Measurements from ENCODE around the gene PATJ.

The PATJ gene

GRCh38 chr1:61978796-61979195 lies 236.5 kb downstream of the PATJ start:
- no peak overlapping the region for H3K4me3 ChIP-seq (ENCODE audit: low read depth, low read length)

DNA sequence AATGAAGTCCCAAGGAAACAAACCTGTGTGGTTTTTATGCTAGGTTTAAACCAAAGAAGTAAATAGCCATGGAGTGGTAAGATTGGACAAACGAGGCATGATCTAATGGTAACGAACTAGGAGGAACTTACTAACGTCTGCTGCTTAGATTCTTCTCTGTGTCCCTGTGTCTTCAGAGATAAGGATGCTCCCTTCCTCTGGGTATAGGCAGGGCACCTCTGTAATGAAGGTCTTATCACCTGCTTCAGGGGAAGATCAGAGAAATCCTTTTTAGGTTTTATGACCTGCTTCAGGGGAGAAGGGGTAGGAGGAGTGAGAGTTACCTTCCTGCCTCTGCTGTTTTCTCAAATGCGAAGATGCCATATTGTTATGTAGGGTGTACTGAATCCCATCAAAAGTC lies 237.4 kb downstream of the PATJ start:
- no peak overlapping the region for H3K4me3 ChIP-seq (ENCODE audit: low read depth, low read length)

DNA sequence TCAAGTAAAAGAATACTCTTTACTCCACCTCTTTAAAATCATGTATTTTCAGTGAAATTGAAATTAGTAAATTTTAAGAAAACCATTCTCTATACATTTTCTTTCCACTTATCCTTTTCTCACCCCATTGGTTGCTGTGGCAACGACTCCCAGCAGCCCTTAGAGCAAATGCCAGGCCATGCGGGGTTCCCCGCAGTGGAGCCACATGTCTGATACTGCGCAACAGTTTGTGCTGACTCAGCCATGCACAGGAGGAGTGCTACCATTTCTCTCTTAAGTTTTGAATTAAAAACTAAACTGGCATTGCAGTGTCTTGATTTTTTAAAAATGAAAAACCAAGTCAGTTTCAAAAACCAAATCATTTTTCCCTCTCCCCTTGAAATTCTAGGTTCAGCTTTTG lies 238.3 kb downstream of the PATJ start:
- no peak overlapping the region for H3K4me3 ChIP-seq (ENCODE audit: low read depth, low read length)

DNA sequence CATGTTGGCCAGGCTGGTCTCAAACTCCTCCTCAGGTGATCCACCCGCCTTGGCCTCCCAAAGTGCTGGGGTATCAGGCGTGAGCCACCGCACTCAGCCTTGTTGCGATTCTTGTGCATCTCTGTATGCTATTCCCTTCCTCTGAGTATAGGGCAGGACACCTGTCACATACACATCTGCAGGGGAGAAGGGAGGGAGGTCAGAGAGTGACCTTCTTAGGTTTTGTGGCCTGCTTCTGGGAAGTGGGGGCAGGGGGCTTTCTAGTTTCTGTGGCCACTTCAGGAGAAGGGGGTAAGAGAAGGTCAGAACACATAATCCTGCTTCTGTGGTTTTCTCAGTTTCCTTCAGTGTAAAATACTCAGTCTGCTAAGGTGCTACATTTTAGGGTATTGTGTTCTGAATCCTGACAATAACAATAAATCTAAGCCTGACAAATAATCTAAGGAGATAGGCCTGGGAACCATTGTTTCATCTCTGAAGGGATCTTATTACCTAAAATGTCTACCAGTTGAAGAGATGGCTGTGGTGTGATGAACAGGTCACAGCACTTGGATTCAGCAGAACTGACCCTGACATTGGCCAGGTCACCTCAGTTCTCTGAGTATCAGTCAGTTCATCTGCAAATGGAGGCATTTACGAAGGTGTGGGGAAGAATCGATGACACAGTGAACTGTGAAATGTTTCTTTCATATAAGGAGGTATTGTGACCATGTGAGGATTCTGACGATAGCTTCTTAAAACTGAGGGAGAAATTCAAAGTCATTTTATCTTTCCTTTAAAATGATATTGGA lies 239.8 kb downstream of the PATJ start:
- no peak overlapping the region for H3K4me3 ChIP-seq (ENCODE audit: low read depth, low read length)

GRCh38 chr1:61983236-61983635 lies 241.0 kb downstream of the PATJ start:
- H3K4me3 ChIP-seq (ENCODE audit: low read depth, low read length) = no peak overlapping the region

DNA sequence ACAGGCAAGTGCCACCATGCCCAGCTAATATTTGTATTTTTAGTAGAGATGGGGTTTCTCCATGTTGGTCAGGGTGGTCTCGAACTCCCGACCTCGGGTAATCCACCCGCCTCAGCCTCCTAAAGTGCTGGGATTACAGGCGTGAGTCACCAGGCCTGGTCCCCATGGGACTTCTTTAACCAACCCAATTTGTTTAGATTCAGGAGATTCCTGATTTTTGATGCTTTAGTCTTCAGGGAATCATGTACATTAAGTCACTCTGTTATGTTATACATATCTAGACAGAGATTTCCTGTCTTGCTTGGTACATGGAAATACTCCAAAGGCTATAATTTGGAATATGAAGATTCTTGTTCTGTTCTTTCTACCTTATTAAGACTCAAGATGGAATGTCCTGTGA lies 250.0 kb downstream of the PATJ start:
- no peak overlapping the region for H3K4me3 ChIP-seq (ENCODE audit: low read depth, low read length)

- no peak overlapping the region for H3K4me3 ChIP-seq (ENCODE audit: low read depth, low read length)
Measured at GRCh38 chr1:61993331-61993961, 251.2 kb downstream of the PATJ start.

DNA sequence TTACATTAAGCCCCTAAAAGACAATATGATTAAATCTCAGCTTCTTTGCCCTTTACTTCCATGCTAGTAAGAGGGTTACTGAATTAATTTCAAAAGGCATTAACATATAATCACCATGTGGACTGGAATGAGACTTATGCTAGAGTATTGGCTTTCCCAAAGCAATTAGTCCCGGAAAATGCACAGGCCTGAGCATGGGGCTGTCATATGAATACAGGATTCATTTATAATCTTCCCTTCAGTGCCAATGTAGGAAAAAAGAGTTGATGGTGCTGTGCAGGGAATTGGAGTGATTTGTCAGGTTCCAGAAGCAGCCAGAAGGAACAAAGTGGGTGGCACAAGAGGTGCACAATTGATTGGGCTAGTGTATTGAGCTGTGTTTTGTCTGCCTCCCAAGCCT lies 253.4 kb downstream of the PATJ start:
- H3K4me3 ChIP-seq (ENCODE audit: low read depth, low read length) = no peak overlapping the region

DNA sequence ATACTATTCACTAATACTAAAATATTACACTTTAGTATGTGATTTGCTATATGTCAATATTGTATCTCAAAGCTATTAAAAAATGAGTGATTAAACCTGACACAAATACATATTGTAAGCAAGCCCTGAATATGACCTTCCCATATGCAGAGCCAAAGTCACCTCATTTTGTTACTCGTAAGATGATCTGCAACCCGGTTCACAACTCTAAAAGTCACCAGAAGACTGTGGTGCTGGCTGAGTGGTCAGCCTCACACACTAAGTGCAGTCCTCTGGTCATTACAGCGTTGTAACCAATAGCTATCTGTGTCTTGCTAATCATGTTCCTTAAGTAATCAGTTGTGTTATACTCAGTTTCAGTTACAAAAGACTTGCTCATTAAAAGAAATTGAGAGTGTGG lies 254.8 kb downstream of the PATJ start:
- H3K4me3 ChIP-seq (ENCODE audit: low read depth, low read length) = no peak overlapping the region

GRCh38 chr1:62003777-62004176 lies 261.5 kb downstream of the PATJ start:
- H3K4me3 ChIP-seq (ENCODE audit: low read depth, low read length) = no peak overlapping the region

DNA sequence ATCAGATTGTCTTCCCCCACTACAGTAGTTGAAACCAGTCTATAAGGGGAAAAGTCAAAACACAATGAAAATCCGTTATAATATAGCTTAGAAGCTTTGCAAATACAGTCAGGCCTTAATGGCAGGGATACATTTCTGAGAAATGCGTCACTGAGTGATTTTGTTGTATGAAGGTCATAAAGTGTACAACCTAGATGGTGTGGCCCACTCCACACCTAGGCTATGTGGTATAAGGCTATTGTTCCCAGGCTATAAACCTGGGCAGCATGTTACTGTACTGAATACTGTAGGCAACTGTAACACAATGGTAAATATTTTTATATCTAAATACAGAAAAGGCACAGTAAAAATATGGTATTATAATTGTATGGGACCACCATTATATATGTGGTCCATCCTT lies 264.4 kb downstream of the PATJ start:
- H3K4me3 ChIP-seq (ENCODE audit: low read depth, low read length) = no peak overlapping the region

DNA sequence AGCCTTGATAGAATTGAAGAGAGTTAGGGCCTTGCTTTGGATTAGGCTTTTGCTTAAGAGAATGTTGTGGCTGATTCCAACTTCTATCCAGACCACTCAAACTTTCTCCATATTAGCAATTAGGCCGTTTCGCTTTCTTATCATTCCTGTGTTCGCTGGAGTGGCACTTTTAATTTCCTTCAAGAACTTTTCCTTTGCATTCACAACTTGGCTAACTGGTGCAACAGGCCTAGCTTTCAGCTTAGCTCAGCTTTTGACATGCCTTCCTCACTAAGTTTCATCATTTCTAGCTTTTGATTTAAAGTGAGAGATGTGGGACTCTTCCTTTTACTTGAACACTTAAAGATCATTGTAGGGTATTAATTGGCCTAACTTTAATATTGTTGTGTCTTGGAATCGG lies 268.7 kb downstream of the PATJ start:
- H3K4me3 ChIP-seq (ENCODE audit: low read depth, low read length) = no peak overlapping the region

- no peak overlapping the region for H3K4me3 ChIP-seq (ENCODE audit: low read depth, low read length)
Measured at GRCh38 chr1:62012095-62012494, 269.8 kb downstream of the PATJ start.

GRCh38 chr1:62012836-62013235 lies 270.6 kb downstream of the PATJ start:
- H3K4me3 ChIP-seq (ENCODE audit: low read depth, low read length) = no peak overlapping the region

DNA sequence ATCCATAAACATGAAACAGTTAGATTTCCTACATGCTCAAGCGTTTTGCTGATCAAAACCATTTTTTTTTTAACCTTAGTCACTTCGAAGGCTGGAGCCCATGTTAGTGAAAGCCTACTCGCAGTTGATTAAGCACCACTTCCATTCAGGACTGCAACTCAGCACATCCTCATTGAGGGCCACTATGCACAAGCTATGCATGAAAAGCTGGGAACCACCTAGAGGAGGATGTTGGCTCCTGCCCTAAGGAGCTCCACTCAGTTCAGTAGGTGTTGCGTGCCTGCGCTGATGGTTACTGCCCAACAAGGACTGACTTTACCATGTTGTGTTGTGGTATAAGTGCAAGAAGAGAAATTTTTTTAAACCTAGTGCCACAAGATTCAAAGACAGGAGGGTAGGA lies 271.0 kb downstream of the PATJ start:
- H3K4me3 ChIP-seq (ENCODE audit: low read depth, low read length) = no peak overlapping the region

GRCh38 chr1:62022382-62022983 lies 280.2 kb downstream of the PATJ start:
- no peak overlapping the region for H3K4me3 ChIP-seq (ENCODE audit: low read depth, low read length)

- no peak overlapping the region for H3K4me3 ChIP-seq (ENCODE audit: low read depth, low read length)
Measured at GRCh38 chr1:62024690-62025089, 282.4 kb downstream of the PATJ start.

GRCh38 chr1:62025154-62025553 lies 282.9 kb downstream of the PATJ start:
- H3K4me3 ChIP-seq (ENCODE audit: low read depth, low read length) = no peak overlapping the region

DNA sequence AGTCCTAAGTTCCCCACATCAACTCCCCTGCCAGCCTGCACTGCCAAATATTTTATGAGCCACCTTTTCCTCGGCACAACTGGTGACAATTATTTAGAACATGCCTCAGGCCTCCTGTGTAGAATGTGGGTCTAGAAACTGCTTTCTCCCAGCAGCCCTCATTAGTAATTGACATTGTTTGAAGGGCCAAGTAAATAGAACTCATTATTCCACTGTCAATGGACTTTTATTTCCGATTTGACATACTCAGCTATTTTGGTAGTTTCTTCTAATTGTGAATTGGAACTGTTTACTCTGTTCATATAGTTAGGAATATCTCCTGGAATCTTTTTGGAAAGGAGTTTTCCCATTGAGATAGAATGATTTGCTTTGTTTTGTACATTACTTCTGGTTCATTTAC lies 283.6 kb downstream of the PATJ start:
- no peak overlapping the region for H3K4me3 ChIP-seq (ENCODE audit: low read depth, low read length)

DNA sequence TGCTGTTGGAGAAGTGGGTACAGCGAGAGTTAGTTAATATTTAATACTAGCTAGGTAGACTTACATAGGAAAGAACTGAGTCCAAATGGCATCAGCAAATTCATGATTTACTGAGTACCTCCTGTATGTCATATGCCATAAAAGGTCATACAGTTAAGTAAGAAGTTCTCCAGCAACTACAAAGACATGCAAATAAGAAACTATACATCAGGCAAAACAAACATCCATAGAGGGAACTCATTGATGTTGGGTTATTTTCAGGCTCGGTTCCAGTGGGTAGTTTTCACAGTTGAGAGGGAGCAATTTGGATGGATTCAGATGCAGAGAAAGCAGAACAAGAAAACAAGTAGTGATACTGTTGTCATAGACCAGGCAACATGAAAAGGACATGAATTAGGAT lies 287.4 kb downstream of the PATJ start:
- no peak overlapping the region for H3K4me3 ChIP-seq (ENCODE audit: low read depth, low read length)

DNA sequence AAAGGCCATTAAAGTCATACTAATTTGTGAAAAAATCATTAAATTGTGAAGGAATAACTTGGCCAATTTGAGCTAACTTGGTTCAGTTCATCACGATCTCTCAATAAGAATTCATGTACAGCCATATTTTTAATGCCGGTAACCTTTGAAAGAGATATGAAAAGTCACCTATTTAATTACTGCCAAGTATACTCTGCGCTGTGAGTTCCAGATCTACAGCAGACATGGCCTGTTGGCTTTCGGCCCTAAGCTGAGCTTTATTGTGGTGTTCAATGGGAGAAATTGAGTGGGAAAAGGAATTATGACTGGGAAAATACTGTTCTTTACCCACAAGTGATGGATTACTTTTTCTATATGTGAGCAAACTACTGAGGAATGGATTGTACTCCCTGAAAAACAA lies 292.5 kb downstream of the PATJ start:
- H3K4me3 ChIP-seq (ENCODE audit: low read depth, low read length) = no peak overlapping the region

GRCh38 chr1:62037274-62037673 lies 295.0 kb downstream of the PATJ start:
- no peak overlapping the region for H3K4me3 ChIP-seq (ENCODE audit: low read depth, low read length)
